NCI-H748 (cell line): Measurements from ENCODE around the gene DNAJB12.
A peak's percentile ranks its signal among the peaks of the same experiment; 100 is the strongest.
"Not testable (repeated sequence)": the region's sequence is repeated elsewhere in the genome, so short reads cannot be mapped to it uniquely, and the experiment has no call there.

ENCODE experiments used
- DNase-seq: peaks from one replicate; lab custom pipeline; 2025; ENCODE audit not compliant: unreplicated experiment; lab: John Stamatoyannopoulos, UW

The DNAJB12 gene

GRCh38 chr10:72353965-72354355 is 759 bp downstream of the DNAJB12 start:
- no peak for DNase-seq

- peak; percentile 45 for DNase-seq
Measured at GRCh38 chr10:72353028-72353964, 1.4 kb downstream of the DNAJB12 start.

- DNase-seq = no peak
Measured at GRCh38 chr10:72351479-72351878, 3.2 kb downstream of the DNAJB12 start.

- no peak for DNase-seq
Measured at GRCh38 chr10:72349438-72349837, 5.3 kb downstream of the DNAJB12 start.

- DNase-seq = no peak
Measured at GRCh38 chr10:72348282-72348681, 6.4 kb downstream of the DNAJB12 start.

GRCh38 chr10:72346117-72346516 is 8.6 kb downstream of the DNAJB12 start:
- DNase-seq = not testable (repeated sequence)

GRCh38 chr10:72344932-72345331 is 9.8 kb downstream of the DNAJB12 start:
- DNase-seq = no peak

- DNase-seq = no peak
Measured at GRCh38 chr10:72342911-72343310, 11.8 kb downstream of the DNAJB12 start.

GRCh38 chr10:72340510-72341261 is 14.0 kb downstream of the DNAJB12 start:
- peak; percentile 42 for DNase-seq

GRCh38 chr10:72338180-72338579 is 16.5 kb downstream of the DNAJB12 start:
- no peak for DNase-seq

- no peak for DNase-seq
Measured at GRCh38 chr10:72337722-72338121, 17.0 kb downstream of the DNAJB12 start.

GRCh38 chr10:72337039-72337629 is 17.6 kb downstream of the DNAJB12 start:
- peak; percentile 61 for DNase-seq

GRCh38 chr10:72336259-72337038 is 18.3 kb downstream of the DNAJB12 start:
- DNase-seq = no peak

- no peak for DNase-seq
Measured at GRCh38 chr10:72335394-72336258, 19.1 kb downstream of the DNAJB12 start.

GRCh38 chr10:72334825-72335393 is 19.8 kb downstream of the DNAJB12 start:
- DNase-seq = no peak

GRCh38 chr10:72334196-72334824 is 20.4 kb downstream of the DNAJB12 start:
- DNase-seq = peak; percentile 94

- no peak for DNase-seq
Measured at GRCh38 chr10:72333112-72334015, 21.4 kb downstream of the DNAJB12 start.
